Activated T-cell treated with anti-CD3 and anti-CD28 coated beads, Interleukin-2, amount 50 U/mL, for 4 hours (primary cell): ENCODE results near the gene MEIS1. TPM values are rescaled to one million over a fixed set of nuclear protein-coding genes. Genes with fewer than 3 reads are reported as not detected.

Source experiments
- ATAC-seq, 2 donors: fragments of 200-7000 bp; cut with Tn5 transposase; one replicate each; pipeline ENCODE4 v1.10.0; 2021
- DNase-seq: peaks from one replicate; pipeline ENCODE4 v3.0.0-alpha.2; 2020
- H3K27me3 Mint-ChIP-seq: one replicate; pipeline ENCODE4 v1.8.0; 2021; ENCODE audit warnings: low read depth, mixed read lengths
- H3K36me3 Mint-ChIP-seq: one replicate; pipeline ENCODE4 v1.8.0; 2022; ENCODE audit warnings: mixed read lengths; ENCODE audit not compliant: insufficient read depth
- H3K4me1 Mint-ChIP-seq: one replicate; pipeline ENCODE4 v1.8.0; 2021; ENCODE audit warnings: low read depth, mixed read lengths
- H3K4me3 Mint-ChIP-seq: one replicate; pipeline ENCODE4 v1.8.0; 2021; ENCODE audit warnings: mild to moderate bottlenecking, moderate library complexity, mixed read lengths
- H3K9me3 Mint-ChIP-seq: one replicate; pipeline ENCODE4 v1.8.0; 2021; ENCODE audit warnings: mixed read lengths
- total RNA-seq, 3 donors: library from RNA; stranded (reverse); gene quantifications; one replicate each; pipeline ENCODE4 v1.2.1, GENCODE V29; 2021

Gene MEIS1
- total RNA-seq, 3 donors from 2014 or later: 0.46 to 0.53 (median 0.46) TPM

DNA sequence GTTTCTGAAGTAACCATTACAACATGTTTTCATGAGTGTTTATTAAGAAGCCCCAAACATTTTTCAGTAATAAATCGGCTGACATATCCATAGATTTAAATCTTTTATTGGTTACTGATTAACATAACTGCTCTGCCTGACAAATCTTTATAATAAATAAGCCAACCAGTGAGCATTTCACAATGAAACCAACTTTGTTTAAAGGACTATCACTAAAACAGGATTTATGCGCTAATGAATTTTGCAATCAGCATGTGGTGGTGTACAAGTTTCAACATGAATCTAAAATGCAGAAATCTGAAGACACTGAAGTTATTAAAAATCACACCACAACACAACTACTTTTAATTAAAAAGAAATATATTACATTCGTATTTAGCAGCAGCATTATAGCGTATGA is 166.7 kb downstream of the MEIS1 start:
- no peak overlapping the region for H3K4me3 Mint-ChIP-seq
- H3K4me1 Mint-ChIP-seq: no peaks in the 10 kb centered on the region

DNA sequence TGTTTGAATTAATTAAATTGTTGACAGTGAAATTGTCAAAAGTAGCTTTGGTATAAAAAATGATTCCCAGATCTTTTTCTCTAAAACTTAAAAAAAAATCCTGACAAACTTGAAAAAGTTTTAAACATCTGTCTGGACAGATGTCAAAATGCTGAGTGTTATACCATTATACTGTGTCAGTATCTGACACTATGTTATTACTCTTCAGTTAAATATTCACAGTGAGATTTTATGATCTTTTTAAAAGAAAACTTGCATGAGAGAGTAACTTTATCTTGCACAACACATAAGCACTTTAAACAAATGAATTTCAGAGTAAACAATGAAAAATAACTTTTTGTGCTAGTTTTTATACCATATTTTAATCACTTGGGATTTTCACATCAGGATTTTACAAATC is 167.4 kb downstream of the MEIS1 start:
- no peak overlapping the region for H3K4me3 Mint-ChIP-seq
- ATAC-seq (no peak), DNase-seq (no peak)
- no peaks in the 10 kb centered on the region for H3K36me3 Mint-ChIP-seq
- H3K4me1 Mint-ChIP-seq: no peaks in the 10 kb centered on the region
- no peaks in the 10 kb centered on the region for H3K27me3 Mint-ChIP-seq
- H3K9me3 Mint-ChIP-seq: no peaks in the 10 kb centered on the region

More for the DNA sequence above, 166.7 kb downstream of the MEIS1 start:
- H3K27me3 Mint-ChIP-seq: no peaks in the 10 kb centered on the region
- no peaks in the 10 kb centered on the region for H3K36me3 Mint-ChIP-seq
- ATAC-seq (no peak), DNase-seq (no peak)
- no peaks in the 10 kb centered on the region for H3K9me3 Mint-ChIP-seq

DNA sequence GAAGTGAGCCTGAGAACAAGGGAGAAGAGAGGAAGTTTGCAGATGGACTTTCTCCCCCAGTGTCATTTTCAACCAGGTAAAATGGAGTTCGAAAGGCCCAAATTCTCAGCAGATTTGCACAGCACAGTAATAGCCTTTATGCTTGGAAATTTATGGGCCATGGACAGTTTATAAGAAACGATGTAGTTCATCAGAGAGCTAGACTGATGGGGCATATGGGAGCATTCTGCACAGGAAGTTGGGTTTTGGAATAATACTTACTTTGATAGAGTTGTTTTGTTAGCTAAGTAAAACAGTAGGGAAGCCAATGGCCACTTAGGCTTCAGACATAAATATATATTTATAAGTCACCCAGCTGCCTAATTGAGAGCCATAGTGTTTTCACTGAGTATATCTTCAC is 169.4 kb downstream of the MEIS1 start:
- DNase-seq (no peak), ATAC-seq (no peak)
- H3K9me3 Mint-ChIP-seq: no peaks in the 10 kb centered on the region
- H3K36me3 Mint-ChIP-seq: no peaks in the 10 kb centered on the region
- no peaks in the 10 kb centered on the region for H3K4me1 Mint-ChIP-seq
- no peak overlapping the region for H3K4me3 Mint-ChIP-seq
- H3K27me3 Mint-ChIP-seq: no peaks in the 10 kb centered on the region

DNA sequence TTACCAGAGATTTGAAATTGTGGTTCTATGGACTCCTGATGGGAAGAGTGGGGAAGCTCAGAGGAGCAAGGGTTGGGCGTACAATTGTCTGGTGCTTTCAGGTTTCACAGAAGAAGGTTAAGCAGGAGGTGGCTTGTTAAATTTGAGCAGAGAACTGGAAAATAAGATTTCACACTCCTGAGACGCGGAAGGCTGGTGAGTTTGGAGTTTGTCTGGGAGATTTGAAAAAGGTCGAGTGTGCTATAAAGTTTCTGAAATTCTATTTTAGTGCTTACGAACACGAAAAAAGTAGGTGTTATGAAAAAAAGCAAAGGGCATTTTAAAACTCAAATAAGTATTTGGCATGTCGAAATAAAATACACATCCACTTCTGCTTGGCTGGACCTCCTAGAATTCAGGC is 170.1 kb downstream of the MEIS1 start:
- no peaks in the 10 kb centered on the region for H3K4me1 Mint-ChIP-seq
- ATAC-seq: no peak
- no peaks in the 10 kb centered on the region for H3K9me3 Mint-ChIP-seq

DNA sequence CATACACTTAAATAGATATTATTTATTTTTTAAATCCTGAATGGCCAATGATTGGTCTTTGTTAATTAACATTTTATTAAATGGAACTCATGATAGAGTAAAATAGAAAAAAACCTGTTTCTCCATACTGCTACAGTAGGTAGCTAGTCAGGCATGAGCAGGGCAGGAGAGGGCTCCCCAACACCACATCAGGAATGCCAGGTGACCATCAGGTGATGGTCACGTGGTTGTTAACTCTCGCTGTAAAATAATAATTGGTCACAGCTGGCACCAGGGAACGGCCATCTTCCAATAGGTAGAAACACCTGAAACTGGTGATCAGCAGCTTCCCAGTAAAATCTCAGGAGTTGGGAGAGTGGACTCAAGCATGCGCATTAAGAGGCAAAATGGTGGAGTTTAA is 172.2 kb downstream of the MEIS1 start:
- Mint-ChIP-seq H3K27me3 (no peaks in the 10 kb centered on the region), H3K36me3 (no peaks in the 10 kb centered on the region), H3K9me3 (peaks cover 5% of the 10 kb centered on the region), H3K4me1 (no peaks in the 10 kb centered on the region), H3K4me3 (no peak overlapping the region)
- ATAC-seq (no peak), DNase-seq (no peak)

More for the DNA sequence above, 170.1 kb downstream of the MEIS1 start:
- DNase-seq: no peak
- Mint-ChIP-seq H3K36me3 (no peaks in the 10 kb centered on the region), H3K27me3 (no peaks in the 10 kb centered on the region), H3K4me3 (no peak overlapping the region)
